ENCODE data around the gene SCGN. TPM values are rescaled to one million over a fixed set of nuclear protein-coding genes. Genes with fewer than 3 reads are reported as not detected.

Gene SCGN
- total RNA-seq, 4 donors from 2014 or later = 3.6 to 13.0 (median 5.0) TPM

DNA sequence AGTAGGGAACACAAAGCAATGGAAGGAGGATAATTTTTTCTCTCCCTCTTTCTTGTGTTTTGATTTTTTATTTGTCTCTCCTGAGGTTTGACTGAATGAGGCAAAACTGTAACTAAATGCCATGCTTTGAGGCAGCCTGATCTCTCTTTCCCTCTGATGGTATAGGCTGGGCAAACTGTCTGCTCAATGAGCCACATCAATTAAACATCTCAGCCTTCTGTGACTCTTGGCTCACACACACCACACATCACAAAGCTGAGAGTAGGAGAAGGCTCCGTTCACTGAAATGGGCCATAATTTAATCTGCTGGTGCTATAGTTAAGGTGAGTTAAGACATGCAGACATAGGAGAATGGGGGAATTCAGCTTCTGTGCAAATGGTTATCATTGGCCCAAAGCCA lies 28.1 kb upstream of the SCGN start:
- H3K36me3 ChIP-seq = no peaks in the 10 kb centered on the region
- no peak overlapping the region for H3K27ac ChIP-seq
- no peak for DNase-seq
- no peaks in the 10 kb centered on the region for H3K9me3 ChIP-seq
- H3K4me3 ChIP-seq = no peak overlapping the region
- intact Hi-C loops (cut with DNase I; ENCODE audit: low total_unique reads) (no loop called here), in situ Hi-C loops (cut with MboI; ENCODE audit: low pct_ligation_motif_present in 1 of 4, low pct_unique_long_range_greater_than_20kb in 1 of 4, low sequenced_read_pairs in 3 of 4) (no loop called here)
- no peaks in the 10 kb centered on the region for H3K4me1 ChIP-seq
- TF ChIP-seq, protein P1, sequence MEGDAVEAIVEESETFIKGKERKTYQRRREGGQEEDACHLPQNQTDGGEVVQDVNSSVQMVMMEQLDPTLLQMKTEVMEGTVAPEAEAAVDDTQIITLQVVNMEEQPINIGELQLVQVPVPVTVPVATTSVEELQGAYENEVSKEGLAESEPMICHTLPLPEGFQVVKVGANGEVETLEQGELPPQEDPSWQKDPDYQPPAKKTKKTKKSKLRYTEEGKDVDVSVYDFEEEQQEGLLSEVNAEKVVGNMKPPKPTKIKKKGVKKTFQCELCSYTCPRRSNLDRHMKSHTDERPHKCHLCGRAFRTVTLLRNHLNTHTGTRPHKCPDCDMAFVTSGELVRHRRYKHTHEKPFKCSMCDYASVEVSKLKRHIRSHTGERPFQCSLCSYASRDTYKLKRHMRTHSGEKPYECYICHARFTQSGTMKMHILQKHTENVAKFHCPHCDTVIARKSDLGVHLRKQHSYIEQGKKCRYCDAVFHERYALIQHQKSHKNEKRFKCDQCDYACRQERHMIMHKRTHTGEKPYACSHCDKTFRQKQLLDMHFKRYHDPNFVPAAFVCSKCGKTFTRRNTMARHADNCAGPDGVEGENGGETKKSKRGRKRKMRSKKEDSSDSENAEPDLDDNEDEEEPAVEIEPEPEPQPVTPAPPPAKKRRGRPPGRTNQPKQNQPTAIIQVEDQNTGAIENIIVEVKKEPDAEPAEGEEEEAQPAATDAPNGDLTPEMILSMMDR (IDR thresholded peaks at IDR 0.05) = no peak
- H3K27me3 ChIP-seq = no peaks in the 10 kb centered on the region
- 80 to 86% methylated on average over 1 of the region's 1 CpG for WGBS, 2 donors (ENCODE audit: low coverage in 1 of 2)

DNA sequence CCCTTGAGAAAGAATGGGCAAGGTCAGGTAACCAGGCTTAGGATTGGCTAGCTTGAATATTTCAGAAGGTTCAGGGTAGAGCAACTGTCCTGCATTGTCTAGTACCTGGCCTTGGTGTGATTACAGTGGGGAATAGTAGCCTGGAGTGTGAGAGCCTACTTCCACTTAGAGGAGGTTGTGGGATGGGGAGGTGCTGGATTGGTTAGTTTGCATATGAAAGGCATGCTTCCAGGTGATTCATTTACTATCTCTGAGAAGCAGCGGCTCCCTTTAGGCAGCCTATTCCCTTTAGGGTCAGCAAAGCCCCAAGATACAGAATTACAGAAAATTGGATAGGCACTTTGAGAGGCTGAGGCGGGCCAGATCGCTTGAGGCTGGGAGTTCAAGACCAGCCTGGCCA lies 25.0 kb upstream of the SCGN start:
- Histone ChIP-seq H3K27ac (no peak overlapping the region), H3K27me3 (no peaks in the 10 kb centered on the region), H3K4me1 (no peaks in the 10 kb centered on the region), H3K36me3 (no peaks in the 10 kb centered on the region), H3K4me3 (no peak overlapping the region), H3K9me3 (no peaks in the 10 kb centered on the region)
- intact Hi-C loops (cut with DNase I; ENCODE audit: low total_unique reads) (no loop called here), in situ Hi-C loops (cut with MboI; ENCODE audit: low pct_ligation_motif_present in 1 of 4, low pct_unique_long_range_greater_than_20kb in 1 of 4, low sequenced_read_pairs in 3 of 4) (no loop called here)
- no peak for DNase-seq
- WGBS, 2 donors (ENCODE audit: low coverage in 1 of 2) = 82 to 88% methylated on average over 3 of the region's 3 CpGs
- TF ChIP-seq POLR2AphosphoS5 (IDR thresholded peaks at IDR 0.05) (no peak), POLR2A (IDR thresholded peaks at IDR 0.05) (no peak)

DNA sequence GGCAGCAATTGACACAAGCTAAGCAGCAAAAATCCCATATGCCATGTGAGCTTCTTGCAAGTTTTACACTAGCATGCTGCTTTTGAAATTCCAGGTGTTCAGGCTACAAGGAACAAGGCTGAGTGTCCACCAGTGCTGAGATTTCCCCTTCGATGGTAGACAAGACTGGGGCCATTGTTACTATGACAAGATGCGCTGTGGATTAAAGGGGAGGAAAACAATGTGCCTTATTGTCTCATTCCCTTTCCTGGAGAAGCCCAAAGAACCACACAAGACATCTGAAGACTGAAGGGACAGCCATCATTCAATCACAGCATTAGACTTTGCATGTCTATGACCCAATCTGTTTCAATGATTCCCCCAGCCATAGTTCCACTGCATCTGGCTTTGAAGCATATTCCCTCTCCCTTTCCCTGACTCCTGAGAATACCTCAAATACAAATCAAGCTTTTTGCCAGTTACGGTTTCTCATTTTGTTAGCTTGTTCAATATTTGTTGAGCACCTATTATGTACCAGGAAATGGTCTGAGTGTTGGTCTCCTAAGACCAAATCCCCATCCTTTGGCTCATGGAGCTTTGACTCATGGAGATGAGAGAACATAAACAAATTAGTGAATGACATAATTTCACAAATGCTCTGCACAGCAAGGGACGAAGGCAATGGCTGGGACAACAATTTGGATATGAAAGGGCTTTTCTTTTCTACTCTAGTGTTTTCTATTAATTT lies 23.4 kb upstream of the SCGN start:
- no peaks in the 10 kb centered on the region for H3K9me3 ChIP-seq
- H3K4me3 ChIP-seq = no peak overlapping the region
- WGBS, 2 donors (ENCODE audit: low coverage in 1 of 2) = 40 to 91% methylated on average over 1 to 4 of the region's 4 CpGs
- no peak for TF ChIP-seq POLR2A (IDR thresholded peaks at IDR 0.05)
- no peak for TF ChIP-seq POLR2AphosphoS5 (IDR thresholded peaks at IDR 0.05)
- TF ChIP-seq, protein P1 (IDR thresholded peaks at IDR 0.05) = no peak
- TF ChIP-seq EP300 (IDR thresholded peaks at IDR 0.05; ENCODE audit: low read depth) = no peak
- no peaks in the 10 kb centered on the region for H3K4me1 ChIP-seq
- DNase-seq = no peak
- H3K27me3 ChIP-seq = no peaks in the 10 kb centered on the region
- H3K27ac ChIP-seq = no peak overlapping the region
- intact Hi-C loops (cut with DNase I; ENCODE audit: low total_unique reads) = no loop called here
- H3K36me3 ChIP-seq = no peaks in the 10 kb centered on the region
- in situ Hi-C loops (cut with MboI; ENCODE audit: low pct_ligation_motif_present in 1 of 4, low pct_unique_long_range_greater_than_20kb in 1 of 4, low sequenced_read_pairs in 3 of 4) = no loop called here

DNA sequence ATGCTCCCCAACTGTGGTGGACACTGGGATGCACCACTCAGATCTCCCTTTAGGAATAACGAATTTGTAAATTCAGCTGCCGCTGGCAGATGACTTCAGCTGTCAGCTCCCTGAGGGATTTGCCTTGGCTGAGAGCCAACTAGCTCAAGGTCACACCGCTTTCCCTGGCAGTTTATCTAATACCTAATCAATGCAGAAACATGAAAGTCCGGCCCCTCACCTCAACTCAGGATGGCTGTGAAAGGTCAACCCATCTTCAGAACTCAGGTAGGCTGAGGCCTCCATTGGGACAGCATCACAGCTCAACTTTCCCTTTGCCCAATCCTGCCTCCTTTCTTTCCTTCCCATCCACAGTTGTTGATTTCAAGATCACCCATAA lies 22.8 kb upstream of the SCGN start:
- 56 to 65% methylated on average over 3 to 4 of the region's 4 CpGs for WGBS, 2 donors (ENCODE audit: low coverage in 1 of 2)
- H3K36me3 ChIP-seq = no peaks in the 10 kb centered on the region
- no peaks in the 10 kb centered on the region for H3K9me3 ChIP-seq
- H3K4me3 ChIP-seq = no peak overlapping the region
- TF ChIP-seq, protein P1 (IDR thresholded peaks at IDR 0.05) = no peak
- TF ChIP-seq POLR2A (IDR thresholded peaks at IDR 0.05) (no peak), POLR2AphosphoS5 (IDR thresholded peaks at IDR 0.05) (no peak), EP300 (IDR thresholded peaks at IDR 0.05; ENCODE audit: low read depth) (no peak)
- in situ Hi-C loops (cut with MboI; ENCODE audit: low pct_ligation_motif_present in 1 of 4, low pct_unique_long_range_greater_than_20kb in 1 of 4, low sequenced_read_pairs in 3 of 4) = no loop called here
- H3K27me3 ChIP-seq = no peaks in the 10 kb centered on the region
- no peak for DNase-seq
- no peaks in the 10 kb centered on the region for H3K4me1 ChIP-seq
- H3K27ac ChIP-seq = no peak overlapping the region
- intact Hi-C loops (cut with DNase I; ENCODE audit: low total_unique reads) = no loop called here

Measured in transverse colon (tissue), 4 donors.